NCI-H2227 (cell line): ENCODE data around the gene RSRC1.

Source experiments
- DNase-seq: peaks from one replicate; lab custom pipeline; 2025; ENCODE audit not compliant: unreplicated experiment; lab: John Stamatoyannopoulos, UW

RSRC1 gene

DNA sequence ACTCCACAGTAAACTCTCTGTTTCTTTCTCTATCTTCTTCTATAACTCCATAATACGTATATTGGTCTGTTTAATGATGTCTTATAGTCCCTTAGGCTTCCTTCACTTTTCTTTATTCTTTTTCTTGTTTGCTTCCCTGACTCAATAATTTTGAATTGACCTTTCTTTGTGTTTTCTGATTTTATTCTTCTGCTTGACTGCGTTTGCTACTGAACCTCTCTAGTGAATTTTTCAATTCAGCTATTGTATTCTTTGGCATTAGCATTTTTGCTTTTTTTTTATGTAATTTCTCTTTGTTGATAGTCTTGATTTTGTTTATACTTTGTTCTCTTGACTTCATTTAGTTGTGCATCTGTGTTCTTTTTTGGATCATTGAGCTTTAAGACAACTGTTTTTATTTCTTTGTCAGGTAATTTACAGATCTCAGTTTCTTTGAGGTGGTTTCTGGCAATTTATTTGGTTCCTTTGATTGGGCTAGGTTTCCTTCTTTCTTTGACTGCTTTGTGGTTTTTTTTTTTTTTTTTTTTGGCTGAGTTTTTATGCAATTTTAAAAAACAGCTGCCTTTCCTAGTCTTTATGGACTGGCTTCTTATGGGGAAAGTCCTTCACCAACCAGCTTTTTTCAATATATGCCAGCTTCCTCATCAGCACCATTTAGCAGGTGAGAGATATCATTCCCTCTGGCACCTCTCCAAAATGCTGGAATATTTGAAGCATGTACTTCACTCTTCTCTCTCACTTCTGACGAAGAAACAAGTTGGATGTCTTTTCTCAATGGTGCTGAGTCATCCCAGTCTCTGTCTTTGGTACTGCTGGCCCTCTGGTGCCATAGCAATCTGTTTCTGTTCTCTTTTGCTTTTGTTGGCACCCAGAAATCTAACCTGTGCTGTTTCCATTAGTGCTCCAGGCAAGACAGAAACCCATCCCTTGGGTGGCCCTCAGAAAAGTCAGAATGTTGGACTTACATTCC, 17.6 kb downstream of the RSRC1 start:
- no peak for DNase-seq

- no peak for DNase-seq
Observed at GRCh38 chr3:158128755-158129154, 18.9 kb downstream of the RSRC1 start.

DNA sequence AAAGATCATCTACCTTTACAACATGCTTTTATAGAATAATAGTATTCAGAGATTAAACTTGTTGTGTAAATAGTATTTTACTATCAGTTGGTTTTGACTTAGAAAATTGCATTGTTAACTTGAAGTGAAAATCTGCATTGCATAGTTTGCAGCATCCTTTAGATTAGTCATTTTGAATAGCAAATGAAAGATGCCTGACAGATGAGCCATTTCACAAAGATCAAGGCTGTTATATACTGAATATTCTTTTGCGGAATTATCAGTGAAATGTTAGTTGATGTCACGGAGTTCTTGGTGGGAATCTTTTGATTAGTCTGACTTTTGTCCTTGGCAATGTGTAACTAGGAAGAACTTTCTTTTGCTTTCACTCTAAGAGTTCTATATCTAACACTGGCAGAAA, 24.5 kb downstream of the RSRC1 start:
- no peak for DNase-seq

- no peak for DNase-seq
Observed at GRCh38 chr3:158140396-158140795, 30.5 kb downstream of the RSRC1 start.

- no peak for DNase-seq
Observed at GRCh38 chr3:158148218-158148617, 38.3 kb downstream of the RSRC1 start.

DNA sequence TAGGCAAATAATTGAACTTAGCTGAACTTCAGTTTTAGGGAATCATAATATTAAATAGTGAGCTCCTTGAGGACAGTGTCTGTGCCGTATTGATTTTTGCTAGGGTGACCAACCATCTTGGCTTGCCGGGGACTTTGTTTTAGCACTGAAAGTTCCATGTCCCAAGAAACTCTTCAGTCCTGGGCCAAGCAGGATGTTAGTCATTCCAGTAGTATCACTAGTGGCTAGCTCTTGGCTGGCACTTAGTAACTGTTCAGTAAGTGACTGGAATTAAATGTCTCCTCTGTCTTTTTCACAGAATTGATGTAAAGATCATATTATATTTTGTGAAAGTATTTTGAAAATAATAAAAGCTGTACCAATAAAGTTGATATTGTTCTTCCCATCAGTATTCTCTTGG, 42.3 kb downstream of the RSRC1 start:
- no peak for DNase-seq

DNA sequence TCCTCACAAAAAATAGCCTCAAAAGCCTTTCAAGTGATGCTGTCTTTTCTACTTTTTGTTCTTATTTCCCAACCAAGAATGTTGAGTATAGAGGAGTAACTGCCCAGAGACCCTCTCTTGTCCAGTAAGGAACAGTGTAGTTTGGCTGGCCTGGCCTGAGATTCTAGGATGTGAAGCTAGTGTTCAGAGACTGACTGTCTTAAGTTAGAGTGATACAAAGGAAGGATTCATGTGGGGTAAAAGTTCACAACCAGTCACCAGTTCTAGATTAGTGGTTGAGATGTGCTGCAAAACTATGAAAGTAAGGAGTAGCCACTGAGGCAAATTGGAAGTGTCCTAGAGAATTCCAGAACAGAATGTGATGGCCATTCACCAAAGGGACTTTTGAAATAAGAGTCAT, 49.1 kb downstream of the RSRC1 start:
- no peak for DNase-seq

GRCh38 chr3:158159714-158160113, 49.8 kb downstream of the RSRC1 start:
- DNase-seq: no peak

DNA sequence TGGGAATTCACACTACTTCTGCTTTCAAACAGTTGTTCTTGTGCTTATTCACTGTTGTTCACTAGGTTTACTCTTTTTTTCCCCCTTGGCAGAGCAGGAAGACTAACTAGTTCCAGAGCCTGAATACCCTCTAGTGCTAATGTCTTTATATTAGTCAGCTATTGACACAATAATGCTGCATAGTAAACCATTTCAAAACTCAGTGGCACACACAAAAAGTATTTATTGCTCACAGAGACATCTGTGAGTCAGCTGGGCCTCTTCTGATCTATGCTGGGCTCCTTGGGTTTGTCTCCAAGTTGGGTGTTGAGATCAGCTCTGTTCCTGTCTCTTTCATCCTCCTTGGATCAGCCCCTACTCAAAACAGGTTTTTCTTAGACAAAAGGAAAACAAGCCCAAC, 51.1 kb downstream of the RSRC1 start:
- no peak for DNase-seq

GRCh38 chr3:158165141-158165655, 55.3 kb downstream of the RSRC1 start:
- DNase-seq: no peak

GRCh38 chr3:158165730-158166129, 55.8 kb downstream of the RSRC1 start:
- DNase-seq: no peak

GRCh38 chr3:158166223-158166622, 56.3 kb downstream of the RSRC1 start:
- DNase-seq: no peak

DNA sequence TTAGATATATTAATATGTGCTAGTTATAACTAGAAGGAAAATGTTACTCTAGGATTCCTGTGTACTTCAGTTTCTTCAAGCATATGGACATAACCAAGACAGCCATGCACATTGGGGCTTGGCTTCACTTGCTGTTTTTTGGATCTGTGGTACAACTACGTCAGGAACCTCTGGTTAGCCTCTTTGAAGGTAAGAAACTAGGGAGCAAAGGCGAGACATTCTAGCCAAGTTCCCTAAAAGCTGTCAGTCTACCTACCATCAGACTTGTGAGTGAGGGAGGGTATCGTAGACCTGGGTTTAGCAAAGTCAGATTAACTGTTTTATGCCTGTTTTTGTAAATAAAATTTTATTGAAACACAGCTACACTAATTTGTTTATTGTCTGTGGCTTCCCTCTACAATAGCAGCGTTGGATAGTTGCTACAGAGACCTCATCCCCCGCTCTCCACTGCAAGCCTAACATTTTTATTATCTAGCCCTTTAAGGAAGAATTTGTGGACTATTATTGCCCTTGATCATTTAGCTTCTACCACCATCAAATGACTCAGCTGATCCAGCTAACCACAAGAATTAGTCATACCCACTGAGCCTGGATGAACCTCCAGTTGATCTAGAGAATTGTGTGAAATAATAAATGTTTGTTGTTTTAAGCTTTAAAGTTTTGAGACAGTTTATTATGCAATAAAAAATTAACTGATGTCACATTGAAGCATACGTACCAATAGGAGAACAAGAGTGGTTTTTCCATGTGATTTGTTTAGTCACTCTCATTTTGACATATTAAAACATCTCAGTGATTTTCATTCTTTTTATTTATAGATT, 58.1 kb downstream of the RSRC1 start:
- no peak for DNase-seq

- DNase-seq: no peak
Observed at GRCh38 chr3:158169091-158169491, 59.2 kb downstream of the RSRC1 start.

GRCh38 chr3:158181096-158181495, 71.2 kb downstream of the RSRC1 start:
- no peak for DNase-seq

- no peak for DNase-seq
Observed at GRCh38 chr3:158185711-158186110, 75.8 kb downstream of the RSRC1 start.

DNA sequence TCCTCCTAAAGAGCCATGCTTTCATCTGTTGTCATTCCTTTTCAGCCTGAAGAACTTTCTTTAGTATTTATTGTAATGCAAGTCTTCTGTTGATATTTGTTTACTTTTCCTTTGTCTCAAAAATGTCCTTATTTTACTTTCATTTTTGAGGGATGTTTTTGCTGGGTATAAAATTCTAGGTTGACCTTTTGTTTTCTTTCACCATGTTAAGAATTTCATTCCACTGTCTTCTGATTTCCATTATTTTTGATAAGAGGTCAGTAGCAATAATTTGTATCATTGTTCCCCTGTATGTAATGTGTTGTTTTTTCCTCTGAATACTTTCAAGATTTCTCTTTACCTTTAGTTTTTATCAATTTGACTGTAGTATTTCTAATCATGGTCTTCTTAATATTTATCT, 91.1 kb downstream of the RSRC1 start:
- DNase-seq: no peak

- DNase-seq: no peak
Observed at GRCh38 chr3:158205324-158205723, 95.4 kb downstream of the RSRC1 start.

- no peak for DNase-seq
Observed at GRCh38 chr3:158205994-158206393, 96.1 kb downstream of the RSRC1 start.

- DNase-seq: no peak
Observed at GRCh38 chr3:158210067-158210466, 100.2 kb downstream of the RSRC1 start.

DNA sequence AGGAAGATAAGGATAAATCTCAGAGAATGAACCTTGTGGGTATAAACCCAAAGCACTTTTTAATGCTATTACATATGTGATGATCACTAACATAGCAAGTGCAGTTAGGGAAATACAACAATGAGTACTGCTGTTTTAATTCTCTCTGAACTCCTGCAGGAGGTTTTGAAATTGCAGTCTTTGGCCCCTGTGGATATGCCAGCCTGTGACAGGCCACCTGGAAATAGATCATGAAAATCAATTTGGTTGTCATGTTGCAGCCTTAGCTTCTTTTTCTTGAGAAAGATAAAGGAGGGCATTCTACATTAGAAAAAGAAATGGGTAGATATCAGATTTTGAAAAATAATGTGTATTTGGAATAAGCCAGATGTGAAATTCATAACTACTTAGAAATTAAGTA, 103.6 kb downstream of the RSRC1 start:
- no peak for DNase-seq

- DNase-seq: no peak
Observed at GRCh38 chr3:158217992-158218391, 108.1 kb downstream of the RSRC1 start.
